PC-3 (cell line): Measurements from ENCODE around the gene PRRX2.

Source experiments
- CTCF ChIP-seq: fragments of 300-600 bp; sonication (generic); conservative IDR thresholded peaks from 2 replicates; pipeline ENCODE4 v1.5.1; 2017; ENCODE audit warnings: antibody characterized with exemption, low read depth, mild to moderate bottlenecking, low read length
- EZH2 ChIP-seq: fragments of 300-600 bp; sonication (generic); IDR thresholded peaks from one replicate; pipeline ENCODE4 v1.6.1; 2017; ENCODE audit warnings: antibody characterized with exemption, mild to moderate bottlenecking, low read length; ENCODE audit not compliant: unreplicated experiment
- EZH2phosphoT487 ChIP-seq: fragments of 300-600 bp; sonication (generic); IDR thresholded peaks from 2 replicates; pipeline ENCODE4 v1.6.1; 2018; ENCODE audit warnings: mild to moderate bottlenecking, antibody characterized with exemption, low read length, borderline replicate concordance

GRCh38 chr9:129713402-129713679 lies 47.9 kb downstream of the PRRX2 start:
- TF ChIP-seq CTCF: no peak
- no peak for TF ChIP-seq EZH2
- no peak for TF ChIP-seq EZH2phosphoT487
